Measurements from ENCODE around the gene NDUFS2. TPM values are rescaled to one million over a fixed set of nuclear protein-coding genes. Genes with fewer than 3 reads are reported as not detected.

Gene NDUFS2
- polyA plus RNA-seq, 1 experiment, result 150 TPM

DNA sequence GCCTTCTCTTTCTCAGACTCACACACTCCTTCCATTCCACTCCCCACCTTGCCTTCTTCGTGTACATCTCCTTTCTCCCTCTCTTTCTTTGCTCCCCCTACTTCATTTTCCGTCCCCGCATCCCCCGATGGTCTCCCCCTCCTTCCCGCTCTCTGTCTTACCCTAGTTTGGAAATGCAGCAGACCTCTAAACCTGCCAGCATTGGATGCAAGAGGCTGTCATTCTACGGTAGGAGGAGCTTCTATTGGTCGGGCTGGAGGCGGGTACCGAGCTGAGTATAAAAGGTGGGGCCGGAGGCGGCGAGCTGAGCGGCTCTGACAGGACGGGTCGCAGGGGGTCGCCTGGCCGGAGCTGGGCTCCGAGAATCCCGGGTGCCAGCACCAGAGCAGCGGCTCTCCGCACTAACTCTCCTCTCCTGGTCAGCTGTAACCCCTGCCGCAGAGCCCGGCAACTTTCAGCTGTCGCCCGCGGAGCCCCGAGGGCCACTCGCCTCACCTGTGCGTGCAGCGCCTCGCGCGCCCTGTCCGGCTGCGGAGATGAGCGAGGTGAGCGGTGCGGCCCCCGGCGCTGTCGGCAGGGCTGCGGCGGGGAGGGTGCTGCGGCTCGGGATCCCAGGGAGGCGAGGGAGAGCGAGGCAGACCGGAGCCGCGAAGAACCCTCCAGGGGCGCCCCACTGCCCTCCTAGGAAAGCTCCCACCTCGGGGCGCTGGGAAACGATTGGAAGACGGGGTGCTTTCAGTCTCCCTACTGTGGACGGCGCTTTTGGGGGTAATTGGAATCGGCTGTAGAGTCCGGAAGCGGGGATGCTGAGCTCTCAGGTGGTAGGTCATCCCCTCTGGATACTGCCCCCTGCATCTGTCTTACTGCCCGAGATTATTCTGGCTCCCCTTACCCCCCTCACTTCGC, 56.5 kb downstream of the NDUFS2 start, which contains the start of gene PCP4L1:
Gene PCP4L1, plus strand, starts transcription at position 307 of the 906 bp plus-strand sequence. Its CDS starts 230 bp downstream, at position 537.
- Histone ChIP-seq H3K27ac (ENCODE audit: low read depth, low read length) (no peak within 1 kb of the TSS), H3K4me3 (ENCODE audit: low read depth, low read length) (peak within 1 kb of the TSS; percentile 51), H3K9me3 (ENCODE audit: control insufficient read depth, insufficient read depth, low read length) (peaks cover 20% of the 10 kb centered on the region), H3K27me3 (ENCODE audit: control insufficient read depth, insufficient read depth, low read length) (peaks cover 40% of the 10 kb centered on the region)
- no peak for DNase-seq (ENCODE audit: low read depth, low spot score)
- ChIA-PET POLR2A (interaction anchor here (1.2 kb wide), 1 partner anchor 8 kb away, joined by 3 read pairs; no protein-coding TSS in a partner anchor), CTCF (interaction anchor here (1.3 to 1.6 kb wide), 3 partner anchors 33 to 48 kb away, joined by 3 to 6 read pairs (median 4); partner anchors contain the start of gene TOMM40L)
- TF ChIP-seq, protein P1, sequence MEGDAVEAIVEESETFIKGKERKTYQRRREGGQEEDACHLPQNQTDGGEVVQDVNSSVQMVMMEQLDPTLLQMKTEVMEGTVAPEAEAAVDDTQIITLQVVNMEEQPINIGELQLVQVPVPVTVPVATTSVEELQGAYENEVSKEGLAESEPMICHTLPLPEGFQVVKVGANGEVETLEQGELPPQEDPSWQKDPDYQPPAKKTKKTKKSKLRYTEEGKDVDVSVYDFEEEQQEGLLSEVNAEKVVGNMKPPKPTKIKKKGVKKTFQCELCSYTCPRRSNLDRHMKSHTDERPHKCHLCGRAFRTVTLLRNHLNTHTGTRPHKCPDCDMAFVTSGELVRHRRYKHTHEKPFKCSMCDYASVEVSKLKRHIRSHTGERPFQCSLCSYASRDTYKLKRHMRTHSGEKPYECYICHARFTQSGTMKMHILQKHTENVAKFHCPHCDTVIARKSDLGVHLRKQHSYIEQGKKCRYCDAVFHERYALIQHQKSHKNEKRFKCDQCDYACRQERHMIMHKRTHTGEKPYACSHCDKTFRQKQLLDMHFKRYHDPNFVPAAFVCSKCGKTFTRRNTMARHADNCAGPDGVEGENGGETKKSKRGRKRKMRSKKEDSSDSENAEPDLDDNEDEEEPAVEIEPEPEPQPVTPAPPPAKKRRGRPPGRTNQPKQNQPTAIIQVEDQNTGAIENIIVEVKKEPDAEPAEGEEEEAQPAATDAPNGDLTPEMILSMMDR (IDR thresholded peaks at IDR 0.05; ENCODE audit: low read depth, low read length), result no peak

DNA sequence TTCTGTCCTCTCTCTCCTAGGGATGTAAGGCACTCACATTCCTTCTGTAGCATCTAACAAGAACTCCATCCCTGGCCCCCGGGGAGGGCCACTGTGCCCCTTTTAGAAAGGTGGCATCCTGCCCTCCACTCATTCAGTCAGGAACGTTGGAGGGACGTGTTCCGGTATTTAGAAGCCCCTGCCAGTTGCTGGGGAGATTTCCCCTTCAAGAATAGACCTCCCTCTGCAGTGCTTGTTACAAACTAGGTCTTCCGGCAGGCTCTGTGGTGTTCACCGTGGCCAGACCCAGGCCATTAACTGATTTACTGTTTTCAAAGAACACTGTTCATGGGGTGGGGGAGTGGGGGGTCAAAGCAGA, 57.2 kb downstream of the NDUFS2 start:
- peaks cover 40% of the 10 kb centered on the region for H3K27me3 ChIP-seq (ENCODE audit: control insufficient read depth, insufficient read depth, low read length)
- POLR2A ChIA-PET, result interaction anchor here (1.2 kb wide), 1 partner anchor 9 kb away, joined by 3 read pairs; no protein-coding TSS in a partner anchor
- CTCF ChIA-PET, result interaction anchor here (1.2 to 1.6 kb wide), 4 partner anchors 32 to 123 kb away, joined by 3 to 6 read pairs (median 4); partner anchors contain the start of gene TOMM40L
- H3K27ac ChIP-seq (ENCODE audit: low read depth, low read length), result no peak overlapping the region
- H3K9me3 ChIP-seq (ENCODE audit: control insufficient read depth, insufficient read depth, low read length), result peaks cover 20% of the 10 kb centered on the region
- TF ChIP-seq, protein P1 (IDR thresholded peaks at IDR 0.05; ENCODE audit: low read depth, low read length), result no peak
- H3K4me3 ChIP-seq (ENCODE audit: low read depth, low read length), result no peak overlapping the region
- no peak for DNase-seq (ENCODE audit: low read depth, low spot score)

DNA sequence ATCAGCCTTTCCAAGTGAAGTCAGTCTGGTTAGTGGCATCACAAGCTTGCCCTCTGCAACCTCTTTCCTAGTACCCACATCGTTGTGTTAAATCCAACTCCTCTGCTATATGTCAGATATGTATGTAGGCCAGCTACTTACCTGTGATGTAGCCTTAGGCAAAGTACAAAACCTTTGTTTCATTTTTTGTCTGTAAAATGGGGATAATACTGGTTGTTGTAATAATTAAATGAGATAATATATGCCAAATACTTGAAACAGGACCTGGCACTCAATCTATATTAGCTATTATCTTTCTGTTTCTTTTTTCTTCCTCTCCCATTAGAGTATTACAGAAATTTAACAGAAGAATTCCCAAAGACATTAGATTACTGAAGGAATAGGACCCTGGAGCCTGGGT, 57.6 kb downstream of the NDUFS2 start:
- no peak for DNase-seq (ENCODE audit: low read depth, low spot score)
- CTCF ChIA-PET, result interaction anchor here (0.7 to 1.6 kb wide), 5 partner anchors 32 to 122 kb away, joined by 3 to 6 read pairs (median 3); partner anchors contain the start of gene TOMM40L
- Histone ChIP-seq H3K27ac (ENCODE audit: low read depth, low read length) (no peak overlapping the region), H3K27me3 (ENCODE audit: control insufficient read depth, insufficient read depth, low read length) (peaks cover 40% of the 10 kb centered on the region), H3K9me3 (ENCODE audit: control insufficient read depth, insufficient read depth, low read length) (peaks cover 20% of the 10 kb centered on the region), H3K4me3 (ENCODE audit: low read depth, low read length) (no peak overlapping the region)
- POLR2A ChIA-PET, result interaction anchor here (1.2 kb wide), 1 partner anchor 10 kb away, joined by 3 read pairs; no protein-coding TSS in a partner anchor
- TF ChIP-seq, protein P1 (IDR thresholded peaks at IDR 0.05; ENCODE audit: low read depth, low read length), result no peak

DNA sequence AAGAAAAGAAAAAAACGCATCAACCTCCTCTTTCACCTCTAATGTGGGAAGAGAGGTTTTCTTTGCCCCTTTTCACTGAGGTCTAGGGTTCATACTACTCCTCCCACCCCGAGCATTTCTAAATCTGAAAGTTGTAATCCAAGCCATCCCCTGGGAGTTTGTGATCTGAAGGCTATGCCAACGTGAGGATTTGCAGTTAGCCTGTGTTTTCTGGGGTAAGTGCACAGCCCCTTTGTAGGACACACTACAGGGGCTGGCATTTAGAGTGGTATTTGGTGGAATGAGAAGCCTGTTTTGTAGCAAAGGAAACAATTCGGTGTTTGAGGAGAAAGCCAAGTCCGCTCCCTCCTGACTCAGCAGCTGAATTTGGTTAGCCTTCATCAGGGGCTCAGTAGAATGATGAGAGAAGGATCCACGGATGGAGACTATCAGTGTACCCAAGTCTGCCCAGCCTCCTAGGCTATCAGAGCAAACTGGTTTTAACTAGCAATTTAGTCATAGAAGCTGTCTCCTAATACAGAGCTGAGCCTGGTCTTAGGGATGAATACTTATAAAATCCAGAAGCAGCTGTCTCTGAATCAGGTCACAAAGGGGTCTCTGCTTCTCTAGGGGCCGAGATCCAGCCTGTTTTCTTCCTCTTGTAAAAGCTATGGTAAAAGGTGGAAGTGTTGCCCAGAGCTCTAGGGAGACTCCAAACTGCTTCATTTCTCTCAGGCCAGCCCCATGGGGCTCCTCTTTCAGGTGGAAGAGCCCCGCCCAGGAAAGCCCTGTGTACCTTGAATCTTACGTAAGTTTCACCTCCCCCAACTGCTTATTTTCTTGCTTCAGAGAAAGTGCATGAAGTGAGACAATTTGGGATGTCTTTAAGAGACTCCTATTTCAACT, 58.5 kb downstream of the NDUFS2 start:
- DNase-seq (ENCODE audit: low read depth, low spot score), result no peak
- Histone ChIP-seq H3K9me3 (ENCODE audit: control insufficient read depth, insufficient read depth, low read length) (peaks cover 20% of the 10 kb centered on the region), H3K27me3 (ENCODE audit: control insufficient read depth, insufficient read depth, low read length) (peaks cover 40% of the 10 kb centered on the region), H3K4me3 (ENCODE audit: low read depth, low read length) (no peak overlapping the region), H3K27ac (ENCODE audit: low read depth, low read length) (no peak overlapping the region)
- POLR2A ChIA-PET, result no interaction called here
- CTCF ChIA-PET, result interaction anchor here (0.7 to 1.6 kb wide), 3 partner anchors 33 to 122 kb away, joined by 3 read pairs; no protein-coding TSS in a partner anchor
- TF ChIP-seq, protein P1 (IDR thresholded peaks at IDR 0.05; ENCODE audit: low read depth, low read length), result no peak

Data from AG04450 (cell line).